ENCODE measurements around the gene FAM47E. TPM values are rescaled to one million over a fixed set of nuclear protein-coding genes. Genes with fewer than 3 reads are reported as not detected.
A peak's percentile ranks its signal among the peaks of the same experiment; 100 is the strongest.

Gene FAM47E
- total and polyA plus RNA-seq, 2 of the 8 experiments (the other 6 are each of a cell fraction or from before 2014, with no cell fraction given): 1.3 to 1.4 TPM

- H3K36me3 ChIP-seq (ENCODE audit: control insufficient read depth in 2 of 4, insufficient read depth in 4 of 4, low read length in 3 of 4): no peaks in the 10 kb centered on the region
- CTCF ChIA-PET (ENCODE audit: partially characterized antibody): interaction anchor here (0.9 to 3.4 kb wide), 8 partner anchors 8 to 107 kb away, joined by 3 to 12 read pairs (median 5); no protein-coding TSS in a partner anchor
- no peak overlapping the region for H3K4ac ChIP-seq (replicated peaks; ENCODE audit: insufficient read length, low read depth, low read length)
- TF ChIP-seq POU5F1 (IDR thresholded peaks at IDR 0.05; ENCODE audit: low read depth, low read length) (no peak), HDAC2 (IDR thresholded peaks at IDR 0.05; ENCODE audit: borderline replicate concordance in 1 of 2, low read depth in 2 of 2, low read length in 2 of 2) (no peak), CBX8 (IDR thresholded peaks at IDR 0.05; ENCODE audit: borderline replicate concordance, low read depth, low read length) (no peak), CTBP2 (IDR thresholded peaks at IDR 0.05; ENCODE audit: borderline replicate concordance, insufficient read depth, insufficient read length, low read length) (no peak), JUN (IDR thresholded peaks at IDR 0.05; ENCODE audit: low read depth, low read length) (no peak), POLR2A (IDR thresholded peaks at IDR 0.05; ENCODE audit: control extremely low read depth in 1 of 2, low read depth in 2 of 2, low read length in 2 of 2) (no peak), EGR1 (IDR thresholded peaks at IDR 0.05; ENCODE audit: borderline replicate concordance, low read depth, low read length) (no peak), SIRT6 (IDR thresholded peaks at IDR 0.05; ENCODE audit: low read length) (no peak), KDM4A (IDR thresholded peaks at IDR 0.05; ENCODE audit: low read depth, low read length, severe bottlenecking) (no peak), BCL11A (IDR thresholded peaks at IDR 0.05; ENCODE audit: low read depth in 2 of 2, low read length in 2 of 2) (no peak), ZNF274 (IDR thresholded peaks at IDR 0.05; ENCODE audit: borderline replicate concordance, extremely low read depth, low read length) (no peak)
- H4K91ac ChIP-seq (replicated peaks; ENCODE audit: insufficient read length, low read length): no peak overlapping the region
- peak overlapping the region; percentile 28; the same call in 1 of the 2 replicates for H4K8ac ChIP-seq (ENCODE audit: extremely low read depth, insufficient read depth, low read length)
- no peak overlapping the region for H3K4me3 ChIP-seq (ENCODE audit: extremely low read depth in 1 of 4, insufficient read depth in 2 of 4, low read depth in 3 of 4, low read length in 4 of 4)
- DNase-seq (ENCODE audit: low read depth in 1 of 2, low spot score in 2 of 2) (no peak), FAIRE-seq (no peak)
- no peak overlapping the region for H2BK15ac ChIP-seq (ENCODE audit: low read length)
- no peak overlapping the region for H2AFZ ChIP-seq (ENCODE audit: low read length)
- H3K27ac ChIP-seq (ENCODE audit: low read depth, low read length): no peak overlapping the region
- H3K9me3 ChIP-seq (ENCODE audit: insufficient read depth in 2 of 2, low read depth in 1 of 2, low read length in 1 of 2): no peaks in the 10 kb centered on the region
- H3K4me1 ChIP-seq (replicated peaks in 1 of 4; ENCODE audit: control insufficient read depth in 3 of 4, insufficient read depth in 4 of 4, low read length in 3 of 4): no peaks in the 10 kb centered on the region
- WGBS, 2 experiments (ENCODE audit: extremely low coverage in 1 of 2, insufficient coverage in 1 of 2, insufficient read length in 1 of 2, insufficient replicate concordance in 2 of 2, low coverage in 1 of 2, low lambda C conversion rate in 2 of 2, missing lambda C conversion rate in 1 of 2): 86% methylated on average over 11 of the region's 11 CpGs; no CpG with 5 or more reads in 1 of the 2 experiments
- no peak overlapping the region for H2AK5ac ChIP-seq (ENCODE audit: low read depth, low read length)
- no peaks in the 10 kb centered on the region for H4K20me1 ChIP-seq (replicated peaks in 1 of 2; ENCODE audit: control insufficient read depth in 1 of 2, insufficient read depth in 2 of 2, low read length in 2 of 2)
- H3K79me1 ChIP-seq (ENCODE audit: low read depth, low read length): no peaks in the 10 kb centered on the region
- POLR2A ChIA-PET (ENCODE audit: partially characterized antibody): interaction anchor here (0.6 kb wide), 1 partner anchor 171 kb away, joined by 3 read pairs; no protein-coding TSS in a partner anchor
- H2BK12ac ChIP-seq (ENCODE audit: low read depth, low read length): no peak overlapping the region
- no peak overlapping the region for H4K5ac ChIP-seq (ENCODE audit: insufficient read length, low read depth, low read length)
- H2BK20ac ChIP-seq (ENCODE audit: low read length): no peak overlapping the region
- no peak overlapping the region for H3K23ac ChIP-seq (ENCODE audit: insufficient read length)
- H2BK120ac ChIP-seq (replicated peaks; ENCODE audit: low read depth, low read length): no peak overlapping the region
- H2BK5ac ChIP-seq (ENCODE audit: low read depth, low read length): no peak overlapping the region
- no peak overlapping the region for H3K9ac ChIP-seq (replicated peaks in 1 of 4; ENCODE audit: extremely low read depth in 1 of 4, low read depth in 3 of 4, low read length in 3 of 4)
- no peaks in the 10 kb centered on the region for H3K79me2 ChIP-seq (ENCODE audit: control insufficient read depth in 1 of 2, insufficient read depth in 2 of 2, low read length in 2 of 2)
- H3K23me2 ChIP-seq (ENCODE audit: low read depth, low read length): 0 out of 2 replicates have a peak, but pooled peaks cover 3% of the 10 kb centered on the region
- H3K27me3 ChIP-seq (replicated peaks in 1 of 4; ENCODE audit: control insufficient read depth in 3 of 4, extremely low read depth in 1 of 4, insufficient read depth in 3 of 4, low read length in 3 of 4): peaks cover 0 to 2% (median 0%) of the 10 kb centered on the region in 4 experiments; a peak in 1 of 7 replicates
- H3K56ac ChIP-seq (replicated peaks; ENCODE audit: insufficient read length, low read depth, low read length): no peak overlapping the region
- no peak overlapping the region for H3K18ac ChIP-seq (ENCODE audit: extremely low read depth, low read length)
- no peak overlapping the region for H3K14ac ChIP-seq (ENCODE audit: insufficient read length)
- no peak overlapping the region for H3K4me2 ChIP-seq (ENCODE audit: insufficient read depth in 1 of 2, low read depth in 2 of 2, low read length in 2 of 2)
These were observed 19.0 kb downstream of the FAM47E start for GRCh38 chr4:76270244-76271175.

All from H1 (cell line).